K562 (cell line): ENCODE data around the gene KSR2.
"Not testable (repeated sequence)": the region's sequence is repeated elsewhere in the genome, so short reads cannot be mapped to it uniquely, and the experiment has no call there.

ENCODE experiments used
- ELF1 ChIP-seq: fragments of 200-800 bp; sonication (Bioruptor generic); IDR thresholded peaks from 2 replicates; pipeline ENCODE4 v1.6.1; 2016; ENCODE audit warnings: missing genetic modification characterization, missing compliant biosample characterization
- JUND ChIP-seq, 2 experiments: IDR thresholded peaks; 2 replicates in 1 of 2; 3 replicates in 1 of 2; pipeline ENCODE4 v1.6.1; 2011; ENCODE audit warnings: borderline replicate concordance in 2 of 2, low read depth in 2 of 2, low read length in 2 of 2, improper control_type of control experiment in 1 of 2, missing biosample characterization in 1 of 2, missing genetic modification characterization in 1 of 2, missing genetic modification reagents in 1 of 2
- ZSCAN29 ChIP-seq: fragments of 450-650 bp; IDR thresholded peaks from 2 replicates; pipeline ENCODE4 v1.6.1; 2017

GRCh38 chr12:117874198-117874597 is 94.6 kb downstream of the KSR2 start:
- TF ChIP-seq ZSCAN29; ELF1 (tag); JUND (IDR thresholded peaks at IDR 0.05; ENCODE audit: borderline replicate concordance, low read depth, low read length); JUND (tag; IDR thresholded peaks at IDR 0.05; ENCODE audit: borderline replicate concordance, low read depth, low read length): not testable (repeated sequence)
